GM18870 (cell line): Measurements from ENCODE around the gene C13orf42.

ENCODE experiments used
- ATAC-seq: cut with Tn5 transposase; IDR thresholded peaks from one replicate; pipeline ENCODE4 v1.9.1; 2021; ENCODE audit warnings: moderate library complexity; ENCODE audit not compliant: unreplicated experiment

Gene C13orf42

DNA sequence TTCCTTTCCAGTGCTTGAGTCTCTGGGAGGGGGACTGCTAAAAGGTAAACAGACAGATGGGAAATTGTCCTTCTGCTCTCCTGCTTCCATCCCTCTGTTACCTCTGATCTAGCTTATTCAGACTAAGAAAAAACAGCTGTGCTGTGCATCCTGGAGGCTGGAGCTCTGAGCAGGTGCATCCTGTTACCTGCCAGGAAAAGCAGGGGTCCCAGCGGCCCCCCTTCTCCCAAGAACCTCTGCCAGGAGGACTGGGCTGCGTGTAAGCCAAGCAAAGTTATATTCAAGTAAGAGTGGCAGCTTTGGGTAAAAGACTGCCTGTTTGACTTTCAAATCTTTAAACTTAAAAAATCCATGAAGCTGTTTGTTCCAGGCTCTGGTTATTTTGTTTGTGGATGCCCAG is 75.1 kb downstream of the C13orf42 start:
- ATAC-seq = no peak

DNA sequence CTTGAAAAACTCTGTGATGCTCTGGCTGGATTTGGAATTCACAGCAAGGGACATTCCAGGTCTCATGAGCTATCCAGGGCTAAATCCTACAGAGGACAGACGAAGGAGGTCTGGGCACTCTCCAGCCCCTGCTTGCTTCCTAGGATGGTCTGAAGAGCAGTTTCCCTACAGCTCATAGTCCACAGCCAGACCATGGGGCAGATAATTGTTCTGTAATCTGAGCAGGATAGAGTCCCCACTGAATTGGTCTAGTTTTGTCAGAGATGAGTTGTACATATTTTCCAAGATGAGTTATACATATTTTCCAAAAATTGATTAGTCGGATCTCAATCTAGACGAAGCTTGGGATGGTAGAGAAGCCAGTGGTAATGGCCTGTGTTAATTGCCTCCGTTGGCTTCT is 75.6 kb downstream of the C13orf42 start:
- ATAC-seq = no peak

- no peak for ATAC-seq
Observed at GRCh38 chr13:51034906-51035305, 76.2 kb downstream of the C13orf42 start.

DNA sequence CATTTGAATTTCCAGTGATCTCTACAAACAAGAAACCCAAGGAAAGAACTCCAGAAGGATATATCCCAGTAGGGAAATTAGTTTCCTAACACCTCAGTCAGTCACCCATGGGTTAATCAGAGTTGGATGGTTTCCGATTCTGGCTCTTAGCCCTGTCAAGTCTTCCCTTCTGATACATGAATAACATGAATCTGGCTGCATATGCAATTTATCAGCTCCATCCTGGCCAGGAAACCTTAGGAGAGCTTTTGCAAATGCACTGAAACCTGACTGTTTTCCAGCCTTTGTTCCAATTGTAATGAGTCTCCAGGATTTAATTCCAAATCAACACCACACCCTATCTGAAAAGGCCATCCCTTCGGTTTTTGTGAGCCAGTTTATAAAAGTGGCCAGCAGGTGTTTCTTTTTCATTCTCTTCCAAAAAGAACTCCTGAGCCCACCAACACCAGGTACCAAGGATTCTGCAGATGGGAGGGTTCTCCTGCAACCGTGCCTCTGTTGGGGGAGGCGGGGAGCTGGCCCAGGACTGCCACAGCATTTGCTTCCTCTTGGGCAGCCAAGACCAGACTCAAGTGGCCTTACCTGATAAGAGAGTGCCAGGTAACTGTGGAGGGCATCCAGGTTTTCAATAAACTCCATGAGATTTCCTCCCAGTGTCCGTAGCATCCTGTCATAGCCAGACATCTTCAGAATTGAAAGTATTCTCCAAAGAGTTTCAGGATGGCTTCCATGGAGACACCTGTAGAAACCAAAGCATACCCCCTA is 77.5 kb downstream of the C13orf42 start:
- ATAC-seq = no peak

- no peak for ATAC-seq
Observed at GRCh38 chr13:51032831-51033230, 78.2 kb downstream of the C13orf42 start.
